ENCODE data around the gene DPYSL4. TPM values are rescaled to one million over a fixed set of nuclear protein-coding genes. Genes with fewer than 3 reads are reported as not detected.

Gene DPYSL4
- total RNA-seq, 1 donor from 2014 or later, result 1.8 TPM

GRCh38 chr10:132193907-132194552 lies 7.3 kb downstream of the DPYSL4 start:
- DNase-seq (ENCODE audit: low spot score), result no peak

GRCh38 chr10:132194726-132195125 lies 8.0 kb downstream of the DPYSL4 start:
- DNase-seq (ENCODE audit: low spot score), result no peak

GRCh38 chr10:132195366-132196075 lies 8.8 kb downstream of the DPYSL4 start:
- no peak for DNase-seq (ENCODE audit: low spot score)

GRCh38 chr10:132196178-132197113 lies 9.7 kb downstream of the DPYSL4 start:
- no peak for DNase-seq (ENCODE audit: low spot score)

- DNase-seq (ENCODE audit: low spot score), result no peak
Measured at GRCh38 chr10:132197271-132198067, 10.7 kb downstream of the DPYSL4 start.

- DNase-seq (ENCODE audit: low spot score), result no peak
Measured at GRCh38 chr10:132198068-132198370, 11.3 kb downstream of the DPYSL4 start.

GRCh38 chr10:132198381-132199181 lies 11.8 kb downstream of the DPYSL4 start:
- DNase-seq (ENCODE audit: low spot score), result no peak

GRCh38 chr10:132199268-132199853 lies 12.6 kb downstream of the DPYSL4 start:
- no peak for DNase-seq (ENCODE audit: low spot score)

GRCh38 chr10:132199854-132200311 lies 13.1 kb downstream of the DPYSL4 start:
- no peak for DNase-seq (ENCODE audit: low spot score)

GRCh38 chr10:132200344-132201110 lies 13.8 kb downstream of the DPYSL4 start:
- DNase-seq (ENCODE audit: low spot score), result no peak

GRCh38 chr10:132201111-132201969 lies 14.6 kb downstream of the DPYSL4 start:
- no peak for DNase-seq (ENCODE audit: low spot score)

GRCh38 chr10:132202070-132202970 lies 15.6 kb downstream of the DPYSL4 start:
- no peak for DNase-seq (ENCODE audit: low spot score)

- DNase-seq (ENCODE audit: low spot score), result no peak
Measured at GRCh38 chr10:132203256-132204077, 16.7 kb downstream of the DPYSL4 start.

- DNase-seq (ENCODE audit: low spot score), result no peak
Measured at GRCh38 chr10:132204078-132204780, 17.5 kb downstream of the DPYSL4 start.

- no peak for DNase-seq (ENCODE audit: low spot score)
Measured at GRCh38 chr10:132204781-132205473, 18.2 kb downstream of the DPYSL4 start.
